ENCODE measurements around the gene RIPK1.
A peak's percentile ranks its signal among the peaks of the same experiment; 100 is the strongest.
"Not testable (repeated sequence)": the region's sequence is repeated elsewhere in the genome, so short reads cannot be mapped to it uniquely, and the experiment has no call there.

RIPK1 gene

GRCh38 chr6:3045369-3045768, 22.9 kb upstream of the RIPK1 start:
- DNase-seq (ENCODE audit: low read depth in 1 of 2, low spot score in 1 of 2) = no peak

GRCh38 chr6:3045777-3046176, 22.5 kb upstream of the RIPK1 start:
- DNase-seq (ENCODE audit: low read depth in 1 of 2, low spot score in 1 of 2) = no peak

DNA sequence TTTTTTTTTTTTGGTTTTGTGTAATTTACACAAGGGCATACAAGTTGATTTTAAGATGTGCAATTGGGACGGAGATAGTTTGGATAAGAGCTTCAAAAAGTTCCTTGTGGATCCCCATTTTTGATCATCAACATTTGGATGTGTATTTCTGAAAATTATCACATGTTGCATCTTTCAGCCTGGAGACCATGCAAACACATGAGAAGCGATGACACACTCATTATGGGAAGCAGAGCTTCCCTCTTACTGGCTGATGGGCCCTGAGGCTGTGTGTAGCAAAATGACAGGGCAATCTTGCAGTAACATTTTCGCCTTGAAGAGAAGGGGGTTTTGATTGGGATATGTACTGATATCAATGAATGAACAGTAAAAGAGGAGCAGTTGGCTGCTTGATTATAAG, 22.0 kb upstream of the RIPK1 start:
- DNase-seq (ENCODE audit: low read depth in 1 of 2, low spot score in 1 of 2) = no peak

GRCh38 chr6:3048009-3048408, 20.3 kb upstream of the RIPK1 start:
- not testable (repeated sequence) for DNase-seq (ENCODE audit: low read depth in 1 of 2, low spot score in 1 of 2)

- DNase-seq (ENCODE audit: low read depth in 1 of 2, low spot score in 1 of 2) = no peak
Observed at GRCh38 chr6:3052481-3053230, 15.6 kb upstream of the RIPK1 start.

DNA sequence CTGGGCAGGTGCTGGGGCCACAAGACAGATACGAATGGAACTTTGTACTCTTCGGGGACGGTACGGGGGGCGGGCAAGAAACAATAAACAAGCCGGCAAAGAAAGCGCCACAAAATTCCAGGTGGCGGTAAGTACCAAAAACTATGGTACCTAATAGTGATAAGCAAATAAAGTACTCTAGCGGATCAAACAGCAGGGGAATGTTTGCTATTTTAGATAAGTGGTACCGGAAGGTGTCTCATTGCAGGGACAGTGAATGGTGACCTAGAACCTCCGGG, 15.1 kb upstream of the RIPK1 start:
- no peak for DNase-seq (ENCODE audit: low read depth in 1 of 2, low spot score in 1 of 2)

DNA sequence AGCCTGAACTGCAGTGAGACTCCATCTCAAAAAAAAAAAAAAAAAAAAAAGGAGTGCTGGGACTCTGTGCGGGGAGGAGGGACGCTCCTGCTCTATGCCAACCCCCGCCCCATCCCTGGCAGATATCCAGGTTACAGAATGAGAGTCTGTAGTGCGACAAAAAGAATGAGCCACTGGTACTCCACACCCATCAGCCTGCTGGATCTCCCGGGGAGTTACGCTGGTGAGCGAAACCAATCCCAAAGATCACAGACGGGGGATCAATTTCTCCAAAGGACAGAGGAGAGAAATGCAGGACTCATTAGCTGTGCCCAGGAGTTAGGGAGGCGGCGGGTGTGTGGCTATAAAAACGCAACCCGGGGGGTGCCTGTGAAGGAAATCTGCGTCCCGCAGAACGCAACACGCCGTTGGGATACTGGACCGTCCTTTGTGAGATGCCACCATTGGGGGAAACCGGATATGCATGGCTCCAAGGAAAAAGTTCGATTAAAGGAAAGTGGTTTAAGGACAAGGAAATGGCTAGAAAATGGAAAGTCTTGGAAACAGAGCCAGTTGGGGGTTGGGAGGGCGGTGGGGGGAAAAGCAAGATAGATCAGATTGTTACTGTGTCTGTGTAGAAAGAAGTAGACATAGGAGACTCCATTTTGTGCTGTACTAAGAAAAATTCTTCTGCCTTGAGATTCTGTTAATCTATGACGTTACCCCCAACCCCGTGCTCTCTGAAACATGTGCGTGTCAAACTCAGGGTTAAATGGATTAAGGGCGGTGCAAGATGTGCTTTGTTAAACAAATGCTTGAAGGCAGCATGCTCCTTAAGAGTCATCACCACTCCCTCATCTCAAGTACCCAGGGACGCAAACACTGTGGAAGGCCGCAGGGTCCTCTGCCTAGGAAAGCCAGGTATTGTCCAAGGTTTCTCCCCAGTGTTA, 13.8 kb upstream of the RIPK1 start:
- not testable (repeated sequence) for DNase-seq (ENCODE audit: low read depth in 1 of 2, low spot score in 1 of 2)

DNA sequence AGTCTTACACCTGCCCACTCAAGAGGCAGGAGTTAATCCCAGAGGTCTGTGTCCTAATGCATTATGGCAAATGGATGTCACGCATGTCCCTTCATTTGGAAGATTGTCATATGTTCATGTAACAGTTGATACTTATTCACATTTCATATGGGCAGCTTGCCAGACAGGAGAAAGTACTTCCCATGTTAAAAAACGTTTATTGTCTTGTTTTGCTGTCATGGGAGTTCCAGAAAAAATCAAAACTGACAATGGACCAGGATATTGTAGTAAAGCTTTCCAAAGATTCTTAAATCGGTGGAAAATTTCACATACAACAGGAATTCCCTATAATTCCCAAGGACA, 13.2 kb upstream of the RIPK1 start:
- not testable (repeated sequence) for DNase-seq (ENCODE audit: low read depth in 1 of 2, low spot score in 1 of 2)

DNA sequence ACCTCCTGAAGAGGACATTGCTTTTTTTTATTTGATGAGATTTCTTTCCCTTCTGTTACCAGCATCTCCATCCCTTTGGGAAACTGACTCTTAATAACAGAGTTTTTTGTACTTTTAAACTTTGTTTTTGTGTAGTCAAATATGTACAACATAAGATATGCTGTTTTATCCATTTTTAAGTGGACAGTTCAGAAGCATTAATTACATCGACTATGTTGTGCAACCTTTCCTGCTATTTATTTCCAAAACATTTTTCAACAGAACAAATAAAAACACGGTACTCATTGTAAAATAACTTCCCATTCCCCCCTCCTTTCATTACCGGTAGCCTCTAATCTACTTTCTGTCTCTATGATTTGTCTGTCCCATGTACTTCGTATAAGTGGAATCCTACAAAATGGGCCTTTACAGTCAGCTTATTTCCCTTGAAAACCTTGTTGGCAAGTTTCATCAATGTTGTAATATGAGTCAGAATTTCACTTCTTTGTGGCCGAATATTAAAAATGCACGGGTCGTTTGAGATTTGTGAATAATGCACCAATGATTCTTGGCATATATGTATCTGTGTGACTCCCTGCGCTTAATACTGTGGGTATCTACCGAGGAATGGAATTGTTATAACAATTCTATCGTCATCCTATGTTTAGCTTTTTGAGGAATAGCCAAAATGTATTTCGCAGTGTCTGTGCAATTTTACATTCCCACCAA, 11.1 kb upstream of the RIPK1 start:
- DNase-seq (ENCODE audit: low read depth in 1 of 2, low spot score in 1 of 2) = no peak

DNA sequence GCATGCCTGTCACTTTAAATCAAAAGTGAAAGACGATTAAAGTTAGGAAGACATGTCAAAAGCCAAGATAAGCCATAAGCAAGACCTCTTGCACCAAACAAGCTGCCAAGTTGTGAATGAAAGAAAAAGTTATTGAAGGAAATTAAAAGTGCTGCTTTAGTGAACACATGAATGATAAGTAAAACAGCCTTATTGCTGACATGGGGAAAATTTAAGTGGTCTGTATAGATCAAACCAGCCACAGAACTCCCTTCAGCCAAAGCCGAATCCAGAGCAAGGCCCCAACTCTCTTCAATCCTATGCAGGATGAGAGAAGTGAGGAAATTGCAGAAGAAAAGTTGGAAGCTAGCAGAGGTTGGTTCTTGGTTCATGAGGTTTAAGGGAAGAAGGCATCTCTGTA, 9.3 kb upstream of the RIPK1 start:
- DNase-seq (ENCODE audit: low read depth in 1 of 2, low spot score in 1 of 2) = no peak

DNA sequence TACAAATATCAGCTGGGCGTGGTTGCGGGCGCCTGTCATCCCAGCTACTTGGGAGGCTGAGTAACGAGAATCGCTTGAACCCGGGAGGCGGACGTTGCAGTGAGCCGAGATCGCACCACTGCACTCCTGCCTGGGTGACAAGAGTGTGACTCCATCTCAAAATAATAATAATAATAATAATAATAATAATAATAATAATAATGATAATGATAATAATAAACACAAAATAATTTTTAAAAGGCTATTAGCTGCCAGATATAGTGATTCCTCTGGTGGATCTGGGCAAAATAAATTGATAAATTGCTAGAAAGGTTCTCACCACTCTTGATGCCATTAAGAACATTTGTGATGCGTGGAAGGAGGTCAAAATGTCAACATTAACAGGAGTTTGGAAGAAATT, 8.2 kb upstream of the RIPK1 start:
- DNase-seq (ENCODE audit: low read depth in 1 of 2, low spot score in 1 of 2) = not testable (repeated sequence)

- DNase-seq (ENCODE audit: low read depth in 1 of 2, low spot score in 1 of 2) = no peak
Observed at GRCh38 chr6:3061501-3061941, 6.8 kb upstream of the RIPK1 start.

DNA sequence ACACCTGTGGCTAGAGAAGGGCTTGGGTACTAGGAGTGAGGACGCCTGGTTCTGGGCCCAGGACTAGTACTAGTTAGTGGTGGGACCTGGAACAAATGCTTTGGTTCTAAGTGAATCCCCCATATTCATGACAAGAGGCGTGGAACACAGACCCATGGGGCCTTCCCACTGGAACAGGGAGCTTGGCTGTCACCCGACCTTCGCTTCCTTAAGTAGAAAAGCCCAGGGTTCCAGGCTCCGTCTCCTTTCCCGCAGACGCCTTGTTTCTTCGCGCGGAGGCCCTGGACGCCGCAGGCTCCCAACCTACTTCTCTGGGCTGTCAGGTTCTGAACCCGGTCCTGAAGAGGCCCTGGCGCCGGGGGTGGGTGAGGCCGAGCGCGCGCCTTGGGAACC, 5.0 kb upstream of the RIPK1 start:
- DNase-seq (ENCODE audit: low read depth in 1 of 2, low spot score in 1 of 2) = not testable (repeated sequence)

GRCh38 chr6:3063733-3064700, 4.3 kb upstream of the RIPK1 start:
- peak; percentile 82 to 84 for DNase-seq (ENCODE audit: low read depth in 1 of 2, low spot score in 1 of 2)

DNA sequence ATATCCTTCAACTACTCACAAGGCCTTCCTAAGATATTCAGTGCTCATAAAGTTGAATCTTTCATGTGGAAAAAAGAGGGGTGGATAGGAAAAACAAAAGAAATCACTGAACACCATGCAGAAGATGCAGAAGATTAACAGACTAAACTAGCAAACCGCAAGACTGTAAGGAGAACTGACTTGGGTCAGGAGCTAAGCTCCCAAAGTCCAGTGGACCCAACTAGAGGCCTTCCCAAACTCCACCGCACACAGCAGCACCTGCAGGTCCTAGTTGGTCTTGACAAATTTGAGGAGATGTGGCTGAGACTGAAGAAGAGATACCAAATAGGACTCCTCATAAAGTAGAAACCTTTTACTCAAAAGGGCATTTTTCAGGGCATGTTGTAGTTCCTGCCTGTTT, 3.3 kb downstream of the RIPK1 start:
- no peak for DNase-seq (ENCODE audit: low read depth in 1 of 2, low spot score in 1 of 2)

DNA sequence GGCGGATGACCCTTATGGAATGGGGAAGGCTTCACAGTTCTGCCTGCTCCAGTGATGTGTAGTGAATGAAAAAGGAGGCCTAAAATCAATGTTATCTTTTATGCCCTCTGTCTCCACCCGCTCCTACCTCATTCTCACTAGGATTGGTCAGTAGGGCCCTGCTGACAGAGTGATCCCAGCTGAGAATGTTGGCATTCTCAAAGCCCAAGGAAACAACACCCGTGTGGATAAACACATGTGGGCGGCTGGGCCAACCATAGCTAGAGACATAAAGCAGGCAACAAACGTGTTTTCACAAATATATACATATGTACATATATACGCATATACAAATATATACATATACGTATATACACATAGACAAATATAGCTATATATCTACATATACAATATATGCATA, 4.5 kb downstream of the RIPK1 start:
- no peak for DNase-seq (ENCODE audit: low read depth in 1 of 2, low spot score in 1 of 2)

GRCh38 chr6:3073382-3073781, 5.1 kb downstream of the RIPK1 start:
- no peak for DNase-seq (ENCODE audit: low read depth in 1 of 2, low spot score in 1 of 2)

DNA sequence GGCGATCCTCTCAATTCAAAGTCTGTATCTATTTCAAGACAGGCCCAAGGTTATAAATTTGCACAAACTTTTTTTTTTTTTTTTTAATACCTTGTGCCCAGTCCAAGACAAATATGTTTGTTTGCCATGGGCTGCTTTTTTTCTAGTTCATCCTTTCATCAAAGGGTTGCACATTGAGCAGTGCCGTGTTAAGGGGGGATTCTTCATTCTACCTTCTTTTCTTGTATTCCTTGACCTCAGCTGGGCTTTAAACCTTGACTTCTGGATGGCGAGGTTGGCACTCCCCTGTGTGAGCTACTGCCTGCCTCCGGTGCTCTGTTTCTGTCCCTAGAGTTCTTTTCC, 7.4 kb downstream of the RIPK1 start:
- DNase-seq (ENCODE audit: low read depth in 1 of 2, low spot score in 1 of 2) = no peak

DNA sequence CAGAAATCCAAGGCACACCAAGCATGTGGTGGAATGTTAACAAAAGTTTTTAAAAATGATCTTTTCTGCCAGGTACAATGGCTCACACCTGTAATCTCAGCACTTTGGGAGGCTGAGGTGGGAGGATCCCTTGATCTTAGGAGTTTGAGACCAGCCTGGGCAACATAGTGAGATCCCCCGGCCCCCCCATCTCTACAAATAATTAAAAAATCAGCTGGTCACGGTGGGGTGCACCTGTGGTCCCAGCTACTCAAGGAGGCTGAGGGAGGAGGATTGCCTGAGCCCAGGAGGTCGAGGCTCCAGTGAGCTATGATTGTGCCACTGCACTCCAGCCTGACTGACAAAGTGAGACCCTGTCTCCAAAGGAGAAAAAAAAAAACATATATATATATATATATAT, 8.0 kb downstream of the RIPK1 start:
- no peak for DNase-seq (ENCODE audit: low read depth in 1 of 2, low spot score in 1 of 2)

GRCh38 chr6:3077430-3077829, 9.1 kb downstream of the RIPK1 start:
- no peak for DNase-seq (ENCODE audit: low read depth in 1 of 2, low spot score in 1 of 2)

- DNase-seq (ENCODE audit: low read depth in 1 of 2, low spot score in 1 of 2) = not testable (repeated sequence)
Observed at GRCh38 chr6:3078952-3079351, 10.7 kb downstream of the RIPK1 start.

All from stimulated activated CD4-positive, alpha-beta T cell treated with anti-CD3 and anti-CD28 coated beads, Interleukin-15, amount 100 ng/mL, for 1 hour (primary cell).